HUES6 (cell line): ENCODE data around the gene LCK.
"Not testable (repeated sequence)": the region's sequence is repeated elsewhere in the genome, so short reads cannot be mapped to it uniquely, and the experiment has no call there.

Source experiments
- H3K27ac ChIP-seq: 2 replicates; pipeline ENCODE4 v1.7.0; 2013; ENCODE audit warnings: low read depth, mild to moderate bottlenecking, low read length, inconsistent platforms
- H3K27me3 ChIP-seq: 2 replicates; pipeline ENCODE4 v1.6.1; 2013; ENCODE audit warnings: low read length; ENCODE audit not compliant: control insufficient read depth, insufficient read depth
- H3K36me3 ChIP-seq: 2 replicates; pipeline ENCODE4 v1.6.1; 2013; ENCODE audit warnings: low read length; ENCODE audit not compliant: control insufficient read depth, insufficient read depth
- H3K4me1 ChIP-seq: 2 replicates; pipeline ENCODE4 v1.6.1; 2013; ENCODE audit warnings: low read length; ENCODE audit not compliant: control insufficient read depth, insufficient read depth
- H3K4me3 ChIP-seq: 2 replicates; pipeline ENCODE4 v1.5.1; 2013; ENCODE audit warnings: low read depth, low read length
- H3K9ac ChIP-seq: one replicate; pipeline ENCODE4 v1.6.1; 2013; ENCODE audit warnings: mild to moderate bottlenecking, low read length
- H3K9me3 ChIP-seq: 2 replicates; pipeline ENCODE4 v1.6.1; 2013; ENCODE audit warnings: low read depth, low read length; ENCODE audit not compliant: control insufficient read depth, insufficient read depth

LCK gene

DNA sequence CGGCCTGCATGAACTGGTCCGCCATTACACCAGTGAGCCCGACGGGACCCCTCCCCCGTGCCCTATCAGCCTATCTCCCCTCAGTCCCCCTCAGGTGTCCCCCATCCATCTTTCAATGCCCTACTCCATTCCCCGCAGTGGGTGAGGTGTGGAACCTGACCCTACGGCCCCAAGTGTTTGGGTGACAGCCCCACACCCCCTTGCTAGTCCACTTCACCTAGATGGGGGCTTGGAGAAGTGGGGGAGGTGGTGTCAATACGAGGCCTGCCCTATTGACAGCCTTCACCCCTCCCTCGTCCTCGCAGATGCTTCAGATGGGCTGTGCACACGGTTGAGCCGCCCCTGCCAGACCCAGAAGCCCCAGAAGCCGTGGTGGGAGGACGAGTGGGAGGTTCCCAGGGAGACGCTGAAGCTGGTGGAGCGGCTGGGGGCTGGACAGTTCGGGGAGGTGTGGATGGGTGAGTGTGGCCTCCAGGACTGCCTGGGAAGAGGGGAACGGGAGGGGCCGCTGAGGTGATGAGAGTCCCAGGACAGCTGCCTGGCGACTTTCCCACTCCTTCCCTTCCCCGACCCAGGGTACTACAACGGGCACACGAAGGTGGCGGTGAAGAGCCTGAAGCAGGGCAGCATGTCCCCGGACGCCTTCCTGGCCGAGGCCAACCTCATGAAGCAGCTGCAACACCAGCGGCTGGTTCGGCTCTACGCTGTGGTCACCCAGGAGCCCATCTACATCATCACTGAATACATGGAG lies 25.1 kb downstream of the LCK start:
- no peaks in the 10 kb centered on the region for H3K9me3 ChIP-seq
- no peak overlapping the region for H3K27ac ChIP-seq
- peaks cover 25% of the 10 kb centered on the region for H3K36me3 ChIP-seq
- H3K27me3 ChIP-seq = no peaks in the 10 kb centered on the region; the same call in 1 of the 2 replicates
- no peak overlapping the region for H3K4me3 ChIP-seq
- H3K9ac ChIP-seq = no peak overlapping the region
- H3K4me1 ChIP-seq = peaks cover 29% of the 10 kb centered on the region

DNA sequence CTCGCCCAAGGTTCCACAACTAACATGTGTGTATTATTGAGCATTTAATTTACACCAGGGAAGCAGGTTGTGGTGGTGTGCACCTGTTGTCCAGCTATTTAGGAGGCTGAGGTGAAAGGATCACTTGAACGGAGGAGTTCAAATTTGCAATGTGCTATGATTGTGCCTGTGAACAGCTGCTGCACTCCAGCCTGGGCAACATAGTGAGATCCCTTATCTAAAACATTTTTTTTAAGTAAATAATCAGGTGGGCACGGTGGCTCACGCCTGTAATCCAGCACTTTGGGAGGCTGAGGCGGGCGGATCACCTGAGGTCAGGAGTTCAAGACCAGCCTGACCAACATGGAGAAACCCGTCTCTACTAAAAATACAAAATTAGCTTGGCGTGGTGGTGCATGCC lies 33.7 kb downstream of the LCK start:
- not testable (repeated sequence) for H3K9ac ChIP-seq, H3K27me3 ChIP-seq, H3K27ac ChIP-seq, H3K9me3 ChIP-seq, H3K4me1 ChIP-seq, H3K4me3 ChIP-seq
- H3K36me3 ChIP-seq = peaks cover 16% of the 10 kb centered on the region

DNA sequence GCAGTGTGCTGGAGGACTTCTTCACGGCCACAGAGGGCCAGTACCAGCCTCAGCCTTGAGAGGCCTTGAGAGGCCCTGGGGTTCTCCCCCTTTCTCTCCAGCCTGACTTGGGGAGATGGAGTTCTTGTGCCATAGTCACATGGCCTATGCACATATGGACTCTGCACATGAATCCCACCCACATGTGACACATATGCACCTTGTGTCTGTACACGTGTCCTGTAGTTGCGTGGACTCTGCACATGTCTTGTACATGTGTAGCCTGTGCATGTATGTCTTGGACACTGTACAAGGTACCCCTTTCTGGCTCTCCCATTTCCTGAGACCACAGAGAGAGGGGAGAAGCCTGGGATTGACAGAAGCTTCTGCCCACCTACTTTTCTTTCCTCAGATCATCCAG lies 34.6 kb downstream of the LCK start:
- Histone ChIP-seq H3K9me3 (no peaks in the 10 kb centered on the region), H3K36me3 (peaks cover 10% of the 10 kb centered on the region), H3K4me3 (no peak overlapping the region), H3K27me3 (no peaks in the 10 kb centered on the region), H3K4me1 (no peaks in the 10 kb centered on the region; the same call in 1 of the 2 replicates), H3K27ac (no peak overlapping the region), H3K9ac (no peak overlapping the region)

DNA sequence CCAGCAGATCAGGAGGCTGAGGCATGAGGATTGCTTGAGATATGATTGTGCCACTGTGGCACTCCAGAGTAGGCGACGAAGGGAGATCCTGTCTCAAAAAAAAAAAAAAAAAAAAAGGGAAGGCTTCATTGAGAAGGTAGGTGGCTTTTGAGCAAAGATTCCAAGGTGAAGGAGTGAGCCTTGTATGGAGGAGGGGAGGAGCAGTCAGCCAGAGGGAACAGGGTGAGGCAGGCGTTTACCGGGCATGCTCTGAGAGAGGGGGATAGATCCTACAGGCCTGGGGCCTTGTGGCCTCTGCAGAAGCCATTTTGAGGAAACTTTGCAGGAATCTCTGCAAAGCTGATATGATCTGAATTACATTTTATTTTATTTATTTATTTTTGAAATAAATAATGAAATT lies 35.7 kb downstream of the LCK start:
- Histone ChIP-seq H3K9ac (no peak overlapping the region), H3K4me1 (peaks cover 4% of the 10 kb centered on the region), H3K9me3 (no peaks in the 10 kb centered on the region), H3K4me3 (no peak overlapping the region), H3K36me3 (peaks cover 7% of the 10 kb centered on the region), H3K27me3 (no peaks in the 10 kb centered on the region), H3K27ac (no peak overlapping the region)

DNA sequence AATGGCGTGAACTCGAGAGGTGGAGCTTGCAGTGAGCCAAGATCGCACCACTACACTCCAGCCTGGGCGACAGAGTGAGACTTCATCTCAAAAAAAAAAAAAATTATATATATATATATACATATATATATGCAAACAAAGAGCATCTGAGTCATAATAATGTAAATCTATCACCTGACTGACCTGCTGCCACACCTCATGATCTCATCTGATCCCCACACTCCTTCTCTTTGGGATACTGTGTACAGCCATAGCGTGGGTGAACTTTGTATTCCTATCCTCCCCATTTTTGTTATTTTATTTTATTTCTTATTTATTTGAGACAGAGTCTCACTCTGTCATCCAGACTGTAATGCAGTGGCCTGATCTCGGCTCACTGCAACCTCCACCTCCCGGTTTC lies 38.2 kb downstream of the LCK start:
- Histone ChIP-seq H3K9ac (no peak overlapping the region), H3K27ac (no peak overlapping the region), H3K27me3 (no peaks in the 10 kb centered on the region), H3K4me1 (peaks cover 4% of the 10 kb centered on the region), H3K9me3 (no peaks in the 10 kb centered on the region), H3K4me3 (no peak overlapping the region), H3K36me3 (peaks cover 7% of the 10 kb centered on the region)

DNA sequence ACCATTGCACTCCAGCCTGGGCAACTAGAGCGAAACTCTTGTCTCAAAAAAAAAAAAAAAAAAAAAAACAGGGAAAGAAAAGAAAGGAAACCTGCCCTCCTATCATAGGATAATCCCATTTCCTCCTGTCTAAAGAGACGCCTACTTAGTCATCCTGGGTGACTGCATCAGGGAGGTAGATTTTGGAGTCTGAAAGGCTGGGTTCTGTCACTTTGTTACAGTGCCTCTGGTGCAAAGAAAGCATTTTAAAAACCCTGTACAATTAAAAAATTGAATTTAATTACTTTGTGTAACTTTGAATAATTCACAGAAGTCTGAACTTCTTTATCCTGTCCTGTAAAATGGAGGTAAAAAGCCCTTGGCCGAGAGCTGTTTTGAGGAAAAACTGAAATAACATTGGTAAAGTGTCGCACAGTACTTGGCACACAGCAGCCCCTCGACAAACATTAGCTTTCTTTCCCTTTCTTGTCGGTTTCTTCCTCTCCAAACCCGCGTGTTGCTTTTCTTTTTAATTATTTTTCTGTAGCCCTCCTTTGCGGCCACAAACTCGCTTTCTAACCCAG lies 40.2 kb downstream of the LCK start:
- Histone ChIP-seq H3K36me3 (peaks cover 7% of the 10 kb centered on the region; the same call in 1 of the 2 replicates), H3K4me1 (peaks cover 8% of the 10 kb centered on the region), H3K27me3 (no peaks in the 10 kb centered on the region), H3K27ac (peak overlapping the region; percentile 52; the same call in 1 of the 2 replicates), H3K9ac (peak overlapping the region; percentile 52), H3K9me3 (no peaks in the 10 kb centered on the region), H3K4me3 (peak overlapping the region; percentile 98)

DNA sequence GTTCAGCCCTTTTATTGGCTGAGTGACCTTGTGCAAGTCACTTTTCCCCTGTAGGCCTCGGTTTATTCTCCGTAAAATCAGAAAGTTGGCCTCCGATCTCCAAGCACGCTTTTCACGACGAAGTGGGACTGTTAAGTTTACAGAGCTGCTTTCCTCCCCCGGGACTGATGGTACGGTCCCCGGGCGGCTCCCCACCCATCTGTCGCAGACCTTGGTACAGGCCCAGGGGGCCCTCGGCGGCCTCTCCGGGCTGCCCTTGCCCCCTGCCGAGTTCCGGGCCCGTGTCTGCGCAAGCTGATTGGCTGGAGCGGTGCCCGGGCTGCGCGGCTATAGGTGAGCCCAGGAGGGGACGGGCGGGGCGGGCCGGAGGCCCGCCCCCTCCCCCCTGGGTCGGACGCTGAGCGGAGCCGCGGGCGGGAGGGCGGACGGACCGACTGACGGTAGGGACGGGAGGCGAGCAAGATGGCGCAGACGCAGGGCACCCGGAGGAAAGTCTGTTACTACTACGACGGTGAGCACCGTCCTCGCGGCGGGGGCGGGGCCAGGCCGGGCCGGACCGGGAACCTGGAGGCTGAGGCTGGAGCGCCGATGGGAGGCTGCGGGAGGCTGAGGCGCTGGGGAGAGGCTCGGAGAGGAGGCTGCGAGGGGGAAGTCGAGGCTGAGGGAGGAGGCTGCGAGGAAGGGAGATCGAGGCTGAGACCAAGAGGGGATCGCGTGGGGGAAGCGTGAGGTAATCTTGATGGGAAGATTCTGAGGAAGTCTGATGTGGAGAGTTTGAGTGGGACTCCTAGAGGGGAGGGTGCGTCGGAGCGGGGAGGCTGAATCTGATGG lies 40.9 kb downstream of the LCK start, which contains the start of gene HDAC1:
Gene HDAC1 (plus strand): TSS at position 376 of the 831 bp plus-strand sequence. CDS start 87 bp downstream, at position 463.
- peak within 1 kb of the TSS; percentile 70; the same call in 1 of the 2 replicates for H3K27ac ChIP-seq
- peaks cover 14% of the 10 kb centered on the region for H3K4me1 ChIP-seq
- no peaks in the 10 kb centered on the region for H3K9me3 ChIP-seq
- H3K36me3 ChIP-seq = peaks cover 14% of the 10 kb centered on the region; the same call in 1 of the 2 replicates
- H3K27me3 ChIP-seq = no peaks in the 10 kb centered on the region
- H3K4me3 ChIP-seq = peak within 1 kb of the TSS; percentile 98
- H3K9ac ChIP-seq = peak within 1 kb of the TSS; percentile 93

DNA sequence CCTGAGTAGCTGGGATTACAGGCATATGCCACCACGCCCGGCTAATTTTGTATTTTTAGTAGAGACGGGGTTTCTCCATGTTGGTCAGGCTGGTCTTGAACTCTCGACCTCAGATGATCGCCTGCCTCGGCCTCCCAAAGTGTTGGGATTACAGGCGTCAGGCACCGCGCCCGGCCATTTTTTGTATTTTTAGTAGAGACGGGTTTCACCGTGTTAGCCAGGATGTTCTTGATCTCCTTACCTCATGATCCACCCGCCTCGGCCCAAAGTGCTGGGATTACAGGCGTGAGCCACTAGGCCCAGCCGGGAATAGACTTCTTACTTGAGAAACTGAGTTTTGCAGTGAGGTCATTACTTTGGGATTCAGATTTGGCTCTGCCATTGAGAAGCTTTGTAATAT lies 47.1 kb downstream of the LCK start:
- not testable (repeated sequence) for H3K27me3 ChIP-seq, H3K9me3 ChIP-seq, H3K27ac ChIP-seq, H3K4me3 ChIP-seq, H3K9ac ChIP-seq
- Histone ChIP-seq H3K36me3 (peaks cover 29% of the 10 kb centered on the region), H3K4me1 (0 out of 2 replicates have a peak, but pooled peaks cover 10% of the 10 kb centered on the region)

DNA sequence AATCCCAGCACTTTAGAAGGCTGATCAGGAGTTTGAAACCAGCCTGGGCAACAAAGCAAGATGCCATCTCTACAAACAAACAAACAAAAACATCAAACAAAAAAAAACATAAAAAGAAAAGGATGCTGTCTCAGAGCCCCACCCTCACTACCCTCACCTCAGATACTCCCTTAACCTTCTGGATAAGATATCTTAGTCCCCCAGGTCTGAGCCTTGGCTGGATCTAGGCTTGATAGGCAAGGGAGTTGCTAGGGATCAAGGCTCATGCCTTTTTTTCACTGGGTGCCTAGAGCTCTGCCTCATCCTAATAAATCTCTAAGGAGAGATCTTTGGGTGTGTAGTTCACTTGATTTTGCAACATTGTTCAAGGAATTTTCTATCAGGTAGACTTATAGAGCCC lies 48.3 kb downstream of the LCK start:
- Histone ChIP-seq H3K9ac (no peak overlapping the region), H3K36me3 (peaks cover 40% of the 10 kb centered on the region), H3K27ac (no peak overlapping the region), H3K4me1 (0 out of 2 replicates have a peak, but pooled peaks cover 10% of the 10 kb centered on the region), H3K4me3 (no peak overlapping the region), H3K27me3 (no peaks in the 10 kb centered on the region), H3K9me3 (no peaks in the 10 kb centered on the region)

DNA sequence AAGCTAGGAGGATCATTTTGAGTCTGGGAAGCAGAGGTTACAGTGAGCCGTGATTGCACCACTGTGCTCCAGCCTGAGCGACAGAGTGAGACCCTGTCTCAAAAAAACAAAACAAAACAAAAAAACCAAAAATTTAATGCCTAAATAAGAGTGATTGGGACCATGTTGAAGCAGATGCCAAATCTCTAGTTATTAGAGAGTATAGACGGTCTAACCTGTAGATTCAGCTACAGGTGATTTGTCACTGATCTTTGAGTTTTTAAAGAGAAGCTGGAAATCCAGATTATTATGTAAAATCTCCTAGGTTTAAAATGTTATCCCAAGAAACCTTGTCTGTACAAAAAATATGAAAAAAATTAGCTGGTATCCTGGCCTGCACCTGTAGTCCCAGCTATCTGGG lies 52.3 kb downstream of the LCK start:
- H3K4me1 ChIP-seq = no peaks in the 10 kb centered on the region
- H3K27me3 ChIP-seq = no peaks in the 10 kb centered on the region
- no peak overlapping the region for H3K9ac ChIP-seq
- 0 out of 2 replicates have a peak, but pooled peaks cover 2% of the 10 kb centered on the region for H3K9me3 ChIP-seq
- no peak overlapping the region for H3K4me3 ChIP-seq
- no peak overlapping the region for H3K27ac ChIP-seq
- H3K36me3 ChIP-seq = peaks cover 45% of the 10 kb centered on the region
